Coronary artery (tissue), 2 donors: ENCODE data around the gene NAA80.

Experiments used
- DNase-seq: peaks from one replicate; pipeline ENCODE4 v3.0.0-alpha.2; 2017; ENCODE audit warnings: low spot score
- H3K27ac ChIP-seq, 2 donors: fragments of 200-600 bp; sonication (generic); one replicate each; pipeline ENCODE4 v1.5.1; 2016 to 2019
- H3K4me3 ChIP-seq: fragments of 200-600 bp; sonication (generic); 2 replicates; pipeline ENCODE4 v1.5.1; 2016; ENCODE audit warnings: mild to moderate bottlenecking, moderate library complexity
- CTCF ChIP-seq: fragments of 200-600 bp; sonication (generic); IDR thresholded peaks from one replicate; pipeline ENCODE4 v1.5.1; 2019; ENCODE audit warnings: antibody characterized with exemption

Gene NAA80

GRCh38 chr3:50299929-50300680 is 900 bp upstream of the NAA80 start:
- H3K27ac ChIP-seq: peak overlapping the region; percentile 91 to 92
- DNase-seq: no peak
- peak overlapping the region; percentile 74 for H3K4me3 ChIP-seq
- TF ChIP-seq CTCF: no peak

DNA sequence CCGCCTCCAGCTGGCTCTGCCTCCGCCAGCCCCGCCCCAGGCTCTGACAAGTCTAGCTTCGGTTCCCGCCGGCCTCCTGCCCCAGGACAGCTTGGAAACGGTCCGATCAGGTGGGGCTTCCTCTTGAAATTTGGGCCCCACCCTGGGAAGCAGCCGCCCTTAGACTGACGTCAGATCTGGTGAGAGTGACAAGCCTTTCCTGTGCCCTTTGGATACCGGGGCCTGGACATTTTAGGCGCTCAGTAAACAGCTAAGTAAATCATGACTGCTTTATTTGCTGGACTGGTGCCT is 378 bp upstream of the NAA80 start:
- no peak for DNase-seq
- TF ChIP-seq CTCF: no peak
- H3K27ac ChIP-seq: peak overlapping the region; percentile 91 to 92
- H3K4me3 ChIP-seq: peak overlapping the region; percentile 74

- no peak for TF ChIP-seq CTCF
- DNase-seq: peak; percentile 77
- Histone ChIP-seq H3K4me3 (peak overlapping the region; percentile 74), H3K27ac (peak overlapping the region; percentile 91 to 92)
Observed at GRCh38 chr3:50297896-50298725, 1.1 kb downstream of the NAA80 start.

DNA sequence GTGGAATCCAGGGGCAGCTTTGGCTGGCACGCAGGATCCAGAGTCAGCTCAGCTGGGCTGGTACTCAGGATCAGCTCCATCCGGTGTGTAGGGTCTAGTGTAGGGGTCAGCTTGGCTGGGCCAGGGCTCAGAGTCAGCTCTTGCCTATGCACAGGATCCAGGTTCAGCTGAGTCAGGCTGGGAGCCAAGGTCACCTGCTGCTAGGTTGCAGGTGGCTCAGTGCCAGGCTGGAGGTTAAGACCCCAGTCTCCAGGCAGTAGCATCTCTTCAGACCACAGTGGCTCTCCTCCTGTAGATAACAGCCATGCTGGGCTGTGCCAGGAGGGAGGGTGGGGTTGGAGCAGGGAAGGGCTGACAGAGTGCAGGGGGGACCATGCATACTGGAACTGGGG is 1.8 kb downstream of the NAA80 start:
- no peak for TF ChIP-seq CTCF
- Histone ChIP-seq H3K4me3 (no peak overlapping the region), H3K27ac (no peak overlapping the region)
- no peak for DNase-seq

GRCh38 chr3:50296721-50297383 is 2.4 kb downstream of the NAA80 start:
- DNase-seq: peak; percentile 75
- TF ChIP-seq CTCF: no peak
- no peak overlapping the region for H3K4me3 ChIP-seq
- no peak overlapping the region for H3K27ac ChIP-seq

DNA sequence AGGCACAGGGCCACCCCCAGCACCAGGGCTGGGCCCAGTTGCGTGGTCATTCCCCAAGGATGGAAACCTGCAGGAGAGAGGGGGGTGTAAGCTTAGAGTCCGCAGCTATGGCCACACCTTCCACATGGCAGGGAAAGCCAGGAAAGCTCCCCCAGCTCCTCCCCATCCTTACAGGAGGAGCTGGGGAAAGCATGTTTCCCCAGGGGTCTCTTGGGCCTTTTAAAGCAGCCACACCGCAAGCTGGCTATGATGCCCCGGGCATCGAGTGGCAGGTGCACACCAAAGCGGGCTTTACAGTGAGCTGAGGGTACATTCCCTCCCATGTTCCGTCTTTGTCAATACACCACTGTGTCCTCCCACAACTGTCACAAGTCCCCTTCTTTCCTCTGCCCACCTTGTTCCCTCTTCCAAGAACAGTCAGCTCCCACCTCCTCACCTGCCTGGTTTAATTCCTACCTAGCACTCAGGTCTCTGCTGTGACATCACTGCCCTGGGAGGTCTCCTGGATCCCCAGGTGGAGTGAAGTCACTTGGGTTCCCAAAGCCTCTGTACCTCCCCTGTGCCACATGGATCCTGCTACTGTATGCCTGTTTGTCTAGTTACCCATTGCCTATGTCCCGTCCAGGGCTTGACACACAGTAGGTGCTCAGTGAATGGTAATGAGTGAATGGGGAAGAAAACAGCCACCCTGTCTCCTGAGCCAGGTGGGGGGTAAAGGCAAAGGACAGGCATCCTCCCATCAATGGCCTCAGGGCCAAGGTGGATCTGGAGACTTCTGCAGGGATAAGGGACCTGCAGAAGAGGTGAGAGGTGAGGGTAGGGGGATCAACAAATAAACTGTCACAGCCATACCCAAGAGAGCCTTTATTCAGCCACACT is 3.4 kb downstream of the NAA80 start:
- no peak overlapping the region for H3K27ac ChIP-seq
- peak; percentile 68 for DNase-seq
- no peak for TF ChIP-seq CTCF
- no peak overlapping the region for H3K4me3 ChIP-seq
